ENCODE data around the gene LILRB5.

GRCh38 chr19:54268936-54269335 is 11.9 kb upstream of the LILRB5 start:
- TF ChIP-seq EZH2 (IDR thresholded peaks at IDR 0.05; ENCODE audit: low read length, unreplicated experiment) (no peak), CTCF (conservative IDR thresholded peaks at IDR 0.05; ENCODE audit: low read depth, low read length) (no peak), EZH2phosphoT487 (IDR thresholded peaks at IDR 0.05; ENCODE audit: borderline replicate concordance, low read length) (no peak)
